Measurements from ENCODE around the gene FBXO30. TPM values are rescaled to one million over a fixed set of nuclear protein-coding genes. Genes with fewer than 3 reads are reported as not detected.

The FBXO30 gene
- total RNA-seq, 1 donor, result 14.5 TPM

GRCh38 chr6:145815309-145816274 is 997 bp upstream of the FBXO30 start:
- peak; percentile 87 for DNase-seq (ENCODE audit: insufficient read length, low spot score, missing footprints)
- Histone ChIP-seq H3K4me3 (ENCODE audit: insufficient read depth, low read length) (peak overlapping the region; percentile 91), H4K20me1 (ENCODE audit: insufficient read depth, low read length) (peaks cover 14% of the 10 kb centered on the region), H3K27ac (ENCODE audit: low read depth, low read length) (peak overlapping the region; percentile 95), H3K9me3 (ENCODE audit: low read depth, low read length) (no peaks in the 10 kb centered on the region), H3K36me3 (ENCODE audit: insufficient read depth, low read length) (no peaks in the 10 kb centered on the region), H3K27me3 (ENCODE audit: insufficient read depth, low read length) (no peaks in the 10 kb centered on the region), H3K4me1 (ENCODE audit: insufficient read depth, low read length) (peaks cover 25% of the 10 kb centered on the region), H3K79me2 (ENCODE audit: insufficient read depth, low read length) (peaks cover 43% of the 10 kb centered on the region), H3K4me2 (ENCODE audit: insufficient read depth, low read length) (peak overlapping the region; percentile 92), H2AFZ (ENCODE audit: low read length) (peak overlapping the region; percentile 98)
- no peak for TF ChIP-seq CTCF (IDR thresholded peaks at IDR 0.05; ENCODE audit: extremely low read depth, low read depth, low read length)

- H3K4me3 ChIP-seq (ENCODE audit: insufficient read depth, low read length), result peak overlapping the region; percentile 91
- no peak for TF ChIP-seq CTCF (IDR thresholded peaks at IDR 0.05; ENCODE audit: extremely low read depth, low read depth, low read length)
- no peaks in the 10 kb centered on the region for H3K27me3 ChIP-seq (ENCODE audit: insufficient read depth, low read length)
- peaks cover 23% of the 10 kb centered on the region for H4K20me1 ChIP-seq (ENCODE audit: insufficient read depth, low read length)
- H3K4me1 ChIP-seq (ENCODE audit: insufficient read depth, low read length), result peaks cover 32% of the 10 kb centered on the region
- no peaks in the 10 kb centered on the region for H3K9me3 ChIP-seq (ENCODE audit: low read depth, low read length)
- H2AFZ ChIP-seq (ENCODE audit: low read length), result peak overlapping the region; percentile 92
- H3K4me2 ChIP-seq (ENCODE audit: insufficient read depth, low read length), result peak overlapping the region; percentile 98
- peaks cover 57% of the 10 kb centered on the region for H3K79me2 ChIP-seq (ENCODE audit: insufficient read depth, low read length)
- no peaks in the 10 kb centered on the region for H3K36me3 ChIP-seq (ENCODE audit: insufficient read depth, low read length)
- peak overlapping the region; percentile 95 for H3K27ac ChIP-seq (ENCODE audit: low read depth, low read length)
- peak; percentile 50 for DNase-seq (ENCODE audit: insufficient read length, low spot score, missing footprints)
Observed at GRCh38 chr6:145814035-145814500, 527 bp downstream of the FBXO30 start.

- Histone ChIP-seq H2AFZ (ENCODE audit: low read length) (peak overlapping the region; percentile 92), H3K9me3 (ENCODE audit: low read depth, low read length) (no peaks in the 10 kb centered on the region), H3K27ac (ENCODE audit: low read depth, low read length) (peak overlapping the region; percentile 95), H3K4me1 (ENCODE audit: insufficient read depth, low read length) (peaks cover 32% of the 10 kb centered on the region), H3K4me3 (ENCODE audit: insufficient read depth, low read length) (peak overlapping the region; percentile 91), H3K4me2 (ENCODE audit: insufficient read depth, low read length) (peak overlapping the region; percentile 98), H3K27me3 (ENCODE audit: insufficient read depth, low read length) (no peaks in the 10 kb centered on the region), H4K20me1 (ENCODE audit: insufficient read depth, low read length) (peaks cover 23% of the 10 kb centered on the region), H3K36me3 (ENCODE audit: insufficient read depth, low read length) (no peaks in the 10 kb centered on the region), H3K79me2 (ENCODE audit: insufficient read depth, low read length) (peaks cover 62% of the 10 kb centered on the region)
- peak; percentile 80 for DNase-seq (ENCODE audit: insufficient read length, low spot score, missing footprints)
- TF ChIP-seq CTCF (IDR thresholded peaks at IDR 0.05; ENCODE audit: extremely low read depth, low read depth, low read length), result no peak
Observed at GRCh38 chr6:145813285-145814034, 1.1 kb downstream of the FBXO30 start.

Data from osteoblast (primary cell).